ENCODE data around the gene CREG1. TPM values are rescaled to one million over a fixed set of nuclear protein-coding genes. Genes with fewer than 3 reads are reported as not detected.

The CREG1 gene
- total and polyA plus RNA-seq, 2 experiments from 2014 or later: 21.2 to 42.7 TPM

- no peak for TF ChIP-seq ZNF462 (CRISPR knock-in tag; IDR thresholded peaks at IDR 0.05)
These were observed 2.2 kb downstream of the CREG1 start (continued) for GRCh38 chr1:167551362-167551761.

- Histone ChIP-seq H3K27ac (ENCODE audit: low read depth) (no peak overlapping the region; the same call in 1 of the 2 replicates), H3K36me3 (ENCODE audit: insufficient read depth) (peaks cover 7% of the 10 kb centered on the region; the same call in 1 of the 2 replicates), H3K4me3 (no peak overlapping the region), H3K9me2 (ENCODE audit: insufficient read depth) (no peaks in the 10 kb centered on the region), H3K27me3 (ENCODE audit: insufficient read depth) (no peaks in the 10 kb centered on the region; the same call in 1 of the 2 replicates), H3K79me2 (replicated peaks; ENCODE audit: insufficient read depth) (peaks cover 11% of the 10 kb centered on the region; the same call in 1 of the 2 replicates), H4K20me1 (replicated peaks; ENCODE audit: insufficient read depth) (peaks cover 5% of the 10 kb centered on the region), H3K4me2 (no peak overlapping the region), H3K4me1 (ENCODE audit: insufficient read depth) (no peaks in the 10 kb centered on the region), H2AFZ (no peak overlapping the region), H3F3A (replicated peaks; ENCODE audit: low read depth) (no peaks in the 10 kb centered on the region)
- H3K9me3 Mint-ChIP-seq: no peaks in the 10 kb centered on the region
- peaks cover 4% of the 10 kb centered on the region for H3K27me3 Mint-ChIP-seq (ENCODE audit: insufficient read depth, low read depth, poor library complexity)
- H3K36me3 Mint-ChIP-seq (ENCODE audit: low read depth): peaks cover 19% of the 10 kb centered on the region
- ATAC-seq (no peak), DNase-seq (ENCODE audit: low spot score) (no peak)
- peaks cover 13% of the 10 kb centered on the region for H3K4me1 Mint-ChIP-seq
- H3K4me3 Mint-ChIP-seq: no peak overlapping the region
- 0 out of 2 replicates have a peak overlapping the region, but pooled peaks have one; percentile 78 for H3K27ac Mint-ChIP-seq
- no peak for TF ChIP-seq EZH2 (IDR thresholded peaks at IDR 0.05; ENCODE audit: low read depth, unreplicated experiment)
- TF ChIP-seq NANOG (IDR thresholded peaks at IDR 0.05; ENCODE audit: borderline replicate concordance): no peak
- TF ChIP-seq ZNF462 (CRISPR knock-in tag; IDR thresholded peaks at IDR 0.05): no peak
- TF ChIP-seq ETS1 (IDR thresholded peaks at IDR 0.05): no peak
- TF ChIP-seq JUNB (IDR thresholded peaks at IDR 0.05; ENCODE audit: unreplicated experiment): no peak
- no peak for TF ChIP-seq ZNF114 (CRISPR knock-in tag; IDR thresholded peaks at IDR 0.05)
These were observed 5.3 kb downstream of the CREG1 start for GRCh38 chr1:167548059-167548932.

Measured in GM23338 (cell line).